ENCODE results near the gene CDC42BPA. TPM values are rescaled to one million over a fixed set of nuclear protein-coding genes. Genes with fewer than 3 reads are reported as not detected.

Gene CDC42BPA
- total and polyA plus RNA-seq, 2 of the 13 experiments (the other 11 are each of a cell fraction or from before 2014, with no cell fraction given), result 6.5 to 16.0 TPM

DNA sequence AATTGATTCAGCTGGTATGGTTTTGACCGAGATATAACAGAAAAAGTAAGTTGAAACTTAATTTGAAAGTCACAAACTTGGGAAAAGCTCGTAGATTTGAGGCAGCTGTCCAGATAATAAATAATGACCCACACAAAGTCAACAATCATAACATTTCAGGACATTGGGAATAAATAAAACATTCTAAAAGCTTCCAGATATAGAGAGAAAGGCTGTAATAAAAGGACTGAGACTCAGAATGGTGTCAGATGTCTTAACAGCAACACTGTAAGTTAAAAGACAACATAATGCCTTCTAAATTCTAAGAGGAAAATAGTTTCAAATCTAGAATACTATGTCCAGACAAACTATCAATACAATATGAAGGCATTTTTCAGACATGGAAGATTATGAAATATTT is 163.3 kb downstream of the CDC42BPA start:
- DNase-seq (ENCODE audit: low spot score) (no peak), ATAC-seq (no peak), FAIRE-seq (no peak)
- H3K9ac ChIP-seq (ENCODE audit: insufficient read depth, low read depth, low read length), result no peak overlapping the region
- H3K36me3 ChIP-seq (replicated peaks in 1 of 2; ENCODE audit: control insufficient read depth in 1 of 2, insufficient read depth in 2 of 2, low read length in 2 of 2), result peaks cover 3 to 10% of the 10 kb centered on the region in 2 experiments; a peak in 3 of 5 replicates
- no peak overlapping the region for H3K4me3 ChIP-seq (replicated peaks in 1 of 3; ENCODE audit: insufficient read depth in 1 of 3, low read depth in 2 of 3, low read length in 3 of 3)
- ChIA-PET POLR2A (no interaction called here), CTCF (ENCODE audit: low intra/inter-chr PET ratio, low total read pairs) (no interaction called here)
- H3K27ac ChIP-seq (ENCODE audit: extremely low read length, insufficient read depth, low read length), result no peak overlapping the region
- H3K9me3 ChIP-seq (ENCODE audit: low read length), result no peaks in the 10 kb centered on the region
- no TSS peak for BruUV-seq (replicated peaks)
- H3K27me3 ChIP-seq (ENCODE audit: control insufficient read depth in 1 of 2, insufficient read depth in 2 of 2, low read length in 2 of 2), result no peaks in the 10 kb centered on the region
- intact Hi-C loops (cut with micrococcal nuclease; ENCODE audit: unreplicated experiment) (no loop called here), in situ Hi-C loops (cut with HindIII; ENCODE audit: extremely low pct_ligation_motif_present, low pct_unique_long_range_greater_than_20kb) (no loop called here)
- no peaks in the 10 kb centered on the region for H4K20me1 ChIP-seq (ENCODE audit: insufficient read depth, low read length)
- H3K4me1 ChIP-seq (ENCODE audit: insufficient read depth, low read length), result no peaks in the 10 kb centered on the region
- no peak overlapping the region for H3K4me2 ChIP-seq (ENCODE audit: low read depth, low read length)
- no peak overlapping the region for H2AFZ ChIP-seq (ENCODE audit: low read length)
- WGBS (ENCODE audit: low lambda C conversion rate), result 95% methylated on average over 2 of the region's 2 CpGs
- TF ChIP-seq HMGA1 (CRISPR knock-in tag; conservative IDR thresholded peaks at IDR 0.05) (no peak), GABPB1 (CRISPR knock-in tag; IDR thresholded peaks at IDR 0.05) (no peak), EZH2 (conservative IDR thresholded peaks at IDR 0.05; ENCODE audit: low read depth, low read length) (no peak), ZSCAN29 (CRISPR knock-in tag; conservative IDR thresholded peaks at IDR 0.05) (no peak), ELF3 (CRISPR knock-in tag; IDR thresholded peaks at IDR 0.05) (no peak), MED1 (CRISPR knock-in tag; IDR thresholded peaks at IDR 0.05) (no peak), RFXANK (CRISPR knock-in tag; IDR thresholded peaks at IDR 0.05) (no peak), ZNF780A (CRISPR knock-in tag; IDR thresholded peaks at IDR 0.05) (no peak), RBAK (CRISPR knock-in tag; IDR thresholded peaks at IDR 0.05) (no peak), ZNF138 (CRISPR knock-in tag; IDR thresholded peaks at IDR 0.05; ENCODE audit: low read depth) (no peak), ZNF3 (CRISPR knock-in tag; IDR thresholded peaks at IDR 0.05) (no peak), SP1 (IDR thresholded peaks at IDR 0.05) (no peak), SP1 (CRISPR knock-in tag; IDR thresholded peaks at IDR 0.05) (no peak)
- TF ChIP-seq, protein P1, sequence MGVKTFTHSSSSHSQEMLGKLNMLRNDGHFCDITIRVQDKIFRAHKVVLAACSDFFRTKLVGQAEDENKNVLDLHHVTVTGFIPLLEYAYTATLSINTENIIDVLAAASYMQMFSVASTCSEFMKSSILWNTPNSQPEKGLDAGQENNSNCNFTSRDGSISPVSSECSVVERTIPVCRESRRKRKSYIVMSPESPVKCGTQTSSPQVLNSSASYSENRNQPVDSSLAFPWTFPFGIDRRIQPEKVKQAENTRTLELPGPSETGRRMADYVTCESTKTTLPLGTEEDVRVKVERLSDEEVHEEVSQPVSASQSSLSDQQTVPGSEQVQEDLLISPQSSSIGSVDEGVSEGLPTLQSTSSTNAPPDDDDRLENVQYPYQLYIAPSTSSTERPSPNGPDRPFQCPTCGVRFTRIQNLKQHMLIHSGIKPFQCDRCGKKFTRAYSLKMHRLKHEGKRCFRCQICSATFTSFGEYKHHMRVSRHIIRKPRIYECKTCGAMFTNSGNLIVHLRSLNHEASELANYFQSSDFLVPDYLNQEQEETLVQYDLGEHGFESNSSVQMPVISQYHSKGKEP (CRISPR knock-in tag; IDR thresholded peaks at IDR 0.05), result no peak
- TF ChIP-seq, protein P2, sequence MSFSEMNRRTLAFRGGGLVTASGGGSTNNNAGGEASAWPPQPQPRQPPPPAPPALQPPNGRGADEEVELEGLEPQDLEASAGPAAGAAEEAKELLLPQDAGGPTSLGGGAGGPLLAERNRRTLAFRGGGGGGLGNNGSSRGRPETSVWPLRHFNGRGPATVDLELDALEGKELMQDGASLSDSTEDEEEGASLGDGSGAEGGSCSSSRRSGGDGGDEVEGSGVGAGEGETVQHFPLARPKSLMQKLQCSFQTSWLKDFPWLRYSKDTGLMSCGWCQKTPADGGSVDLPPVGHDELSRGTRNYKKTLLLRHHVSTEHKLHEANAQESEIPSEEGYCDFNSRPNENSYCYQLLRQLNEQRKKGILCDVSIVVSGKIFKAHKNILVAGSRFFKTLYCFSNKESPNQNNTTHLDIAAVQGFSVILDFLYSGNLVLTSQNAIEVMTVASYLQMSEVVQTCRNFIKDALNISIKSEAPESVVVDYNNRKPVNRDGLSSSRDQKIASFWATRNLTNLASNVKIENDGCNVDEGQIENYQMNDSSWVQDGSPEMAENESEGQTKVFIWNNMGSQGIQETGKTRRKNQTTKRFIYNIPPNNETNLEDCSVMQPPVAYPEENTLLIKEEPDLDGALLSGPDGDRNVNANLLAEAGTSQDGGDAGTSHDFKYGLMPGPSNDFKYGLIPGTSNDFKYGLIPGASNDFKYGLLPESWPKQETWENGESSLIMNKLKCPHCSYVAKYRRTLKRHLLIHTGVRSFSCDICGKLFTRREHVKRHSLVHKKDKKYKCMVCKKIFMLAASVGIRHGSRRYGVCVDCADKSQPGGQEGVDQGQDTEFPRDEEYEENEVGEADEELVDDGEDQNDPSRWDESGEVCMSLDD (CRISPR knock-in tag; IDR thresholded peaks at IDR 0.05; ENCODE audit: borderline replicate concordance), result no peak
- TF ChIP-seq, protein P3, sequence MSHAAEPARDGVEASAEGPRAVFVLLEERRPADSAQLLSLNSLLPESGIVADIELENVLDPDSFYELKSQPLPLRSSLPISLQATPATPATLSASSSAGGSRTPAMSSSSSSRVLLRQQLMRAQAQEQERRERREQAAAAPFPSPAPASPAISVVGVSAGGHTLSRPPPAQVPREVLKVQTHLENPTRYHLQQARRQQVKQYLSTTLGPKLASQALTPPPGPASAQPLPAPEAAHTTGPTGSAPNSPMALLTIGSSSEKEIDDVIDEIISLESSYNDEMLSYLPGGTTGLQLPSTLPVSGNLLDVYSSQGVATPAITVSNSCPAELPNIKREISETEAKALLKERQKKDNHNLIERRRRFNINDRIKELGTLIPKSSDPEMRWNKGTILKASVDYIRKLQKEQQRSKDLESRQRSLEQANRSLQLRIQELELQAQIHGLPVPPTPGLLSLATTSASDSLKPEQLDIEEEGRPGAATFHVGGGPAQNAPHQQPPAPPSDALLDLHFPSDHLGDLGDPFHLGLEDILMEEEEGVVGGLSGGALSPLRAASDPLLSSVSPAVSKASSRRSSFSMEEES (CRISPR knock-in tag; IDR thresholded peaks at IDR 0.05), result no peak
- TF ChIP-seq, protein P4, sequence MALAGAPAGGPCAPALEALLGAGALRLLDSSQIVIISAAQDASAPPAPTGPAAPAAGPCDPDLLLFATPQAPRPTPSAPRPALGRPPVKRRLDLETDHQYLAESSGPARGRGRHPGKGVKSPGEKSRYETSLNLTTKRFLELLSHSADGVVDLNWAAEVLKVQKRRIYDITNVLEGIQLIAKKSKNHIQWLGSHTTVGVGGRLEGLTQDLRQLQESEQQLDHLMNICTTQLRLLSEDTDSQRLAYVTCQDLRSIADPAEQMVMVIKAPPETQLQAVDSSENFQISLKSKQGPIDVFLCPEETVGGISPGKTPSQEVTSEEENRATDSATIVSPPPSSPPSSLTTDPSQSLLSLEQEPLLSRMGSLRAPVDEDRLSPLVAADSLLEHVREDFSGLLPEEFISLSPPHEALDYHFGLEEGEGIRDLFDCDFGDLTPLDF (CRISPR knock-in tag; IDR thresholded peaks at IDR 0.05), result no peak
- TF ChIP-seq, protein P5, sequence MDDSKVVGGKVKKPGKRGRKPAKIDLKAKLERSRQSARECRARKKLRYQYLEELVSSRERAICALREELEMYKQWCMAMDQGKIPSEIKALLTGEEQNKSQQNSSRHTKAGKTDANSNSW (CRISPR knock-in tag; IDR thresholded peaks at IDR 0.05; ENCODE audit: borderline replicate concordance), result no peak
- H3K79me2 ChIP-seq (ENCODE audit: insufficient read depth, low read length), result no peaks in the 10 kb centered on the region
